IMR-90 (cell line): ENCODE results near the gene LGALS14. TPM values are rescaled to one million over a fixed set of nuclear protein-coding genes. Genes with fewer than 3 reads are reported as not detected.

Source experiments
- ATAC-seq: fragments of 200-7000 bp; cut with Tn5 transposase; 2 replicates; pipeline ENCODE4 v1.9.1; 2020; ENCODE audit warnings: low read depth, mild to moderate bottlenecking, moderate library complexity
- BruUV-seq: library from RNA; stranded (reverse); fragments of 400-500 nt; replicated peaks from 2 replicates; lab custom pipeline; 2021; lab: Mats Ljungman, UMichigan
- CTCF ChIA-PET: fragments of 300-600 bp; formaldehyde crosslinking; extraction: SDS; loops from one replicate; lab custom pipeline; 2021; ENCODE audit warnings: antibody characterized with exemption; lab: Yijun Ruan, JAX
- POLR2A ChIA-PET: fragments of 300-600 bp; sonication (Branson Sonifier 250); formaldehyde crosslinking; loops from one replicate; lab custom pipeline; 2022; ENCODE audit warnings: antibody characterized with exemption; ENCODE audit not compliant: unreplicated experiment; lab: Charles Lee
- DNase-seq: peaks from one replicate; pipeline ENCODE4 v3.0.0; 2013
- H2AFZ ChIP-seq: replicated peaks from 2 replicates; pipeline ENCODE3; 2013; ENCODE audit warnings: low read length, mild to moderate bottlenecking; ENCODE audit not compliant: poor library complexity
- H2AK5ac ChIP-seq: 2 replicates; pipeline ENCODE4 v1.6.1; 2013; ENCODE audit warnings: low read depth, low read length, inconsistent platforms
- H2AK9ac ChIP-seq: replicated peaks from 2 replicates; pipeline ENCODE3; 2013; ENCODE audit warnings: mild to moderate bottlenecking, low read depth, low read length, moderate library complexity; ENCODE audit not compliant: poor library complexity
- H2BK120ac ChIP-seq: 2 replicates; pipeline ENCODE4 v1.6.1; 2013; ENCODE audit warnings: low read depth, low read length, inconsistent platforms
- H2BK15ac ChIP-seq: 3 replicates; pipeline ENCODE4 v1.6.1; 2013; ENCODE audit warnings: low read depth, low read length, inconsistent platforms
- H2BK20ac ChIP-seq: 2 replicates; pipeline ENCODE4 v1.6.1; 2013; ENCODE audit warnings: low read depth, mild to moderate bottlenecking, inconsistent platforms, low read length, moderate library complexity
- H2BK5ac ChIP-seq: 2 replicates; pipeline ENCODE4 v1.6.1; 2013; ENCODE audit warnings: mild to moderate bottlenecking, low read depth, low read length, inconsistent platforms; ENCODE audit not compliant: poor library complexity, severe bottlenecking
- H3K14ac ChIP-seq: replicated peaks from 2 replicates; pipeline ENCODE4 v1.6.1; 2013; ENCODE audit warnings: low read depth, low read length, inconsistent platforms
- H3K18ac ChIP-seq: 2 replicates; pipeline ENCODE4 v1.6.1; 2013; ENCODE audit warnings: low read depth, low read length, control low read depth
- H3K23ac ChIP-seq: 2 replicates; pipeline ENCODE4 v1.6.1; 2013; ENCODE audit warnings: low read depth, low read length, inconsistent platforms
- H3K27ac ChIP-seq: 2 replicates; pipeline ENCODE4 v1.5.1; 2013; ENCODE audit warnings: mild to moderate bottlenecking, control low read depth, low read length; ENCODE audit not compliant: insufficient read depth
- H3K27me3 ChIP-seq: 2 replicates; pipeline ENCODE4 v1.6.1; 2013; ENCODE audit warnings: low read length; ENCODE audit not compliant: control insufficient read depth, insufficient read depth
- H3K36me3 ChIP-seq: 2 replicates; pipeline ENCODE4 v1.6.1; 2013; ENCODE audit warnings: low read length, mixed read lengths; ENCODE audit not compliant: control insufficient read depth, insufficient read depth
- H3K4ac ChIP-seq: 2 replicates; pipeline ENCODE4 v1.6.1; 2013; ENCODE audit warnings: low read depth, low read length, inconsistent platforms
- H3K4me1 ChIP-seq: 2 replicates; pipeline ENCODE4 v1.6.1; 2013; ENCODE audit warnings: low read length, mixed read lengths; ENCODE audit not compliant: control insufficient read depth, insufficient read depth
- H3K4me2 ChIP-seq: 2 replicates; pipeline ENCODE4 v1.6.1; 2013; ENCODE audit warnings: low read depth, mild to moderate bottlenecking, control low read depth, low read length, moderate library complexity
- H3K4me3 ChIP-seq: 2 replicates; pipeline ENCODE4 v1.5.1; 2013; ENCODE audit warnings: low read depth, mild to moderate bottlenecking, control low read depth, low read length, moderate library complexity; ENCODE audit not compliant: insufficient read depth
- H3K56ac ChIP-seq: 2 replicates; pipeline ENCODE4 v1.6.1; 2013; ENCODE audit warnings: low read length, inconsistent platforms; ENCODE audit not compliant: insufficient read depth; ENCODE audit errors: extremely low read depth
- H3K79me1 ChIP-seq, 2 experiments: 2 replicates each; pipeline ENCODE4 v1.6.1; 2013; ENCODE audit warnings: low read length in 2 of 2, inconsistent platforms in 1 of 2, low read depth in 1 of 2
- H3K9ac ChIP-seq: 2 replicates; pipeline ENCODE4 v1.6.1; 2013; ENCODE audit warnings: low read depth, low read length, control low read depth
- H3K9me1 ChIP-seq: 2 replicates; pipeline ENCODE4 v1.6.1; 2013; ENCODE audit warnings: low read length, inconsistent platforms; ENCODE audit not compliant: insufficient read depth
- H3K9me3 ChIP-seq: 2 replicates; pipeline ENCODE4 v1.6.1; 2013; ENCODE audit warnings: low read length; ENCODE audit not compliant: control insufficient read depth, insufficient read depth
- H4K20me1 ChIP-seq: 2 replicates; pipeline ENCODE4 v1.6.1; 2013; ENCODE audit warnings: low read length, inconsistent platforms; ENCODE audit not compliant: insufficient read depth
- H4K5ac ChIP-seq: 2 replicates; pipeline ENCODE4 v1.6.1; 2013; ENCODE audit warnings: mild to moderate bottlenecking, low read depth, low read length, control low read depth
- H4K8ac ChIP-seq, 2 experiments: 2 replicates each; pipeline ENCODE4 v1.6.1; 2013; ENCODE audit warnings: low read depth in 2 of 2, low read length in 2 of 2, control low read depth in 1 of 2, inconsistent platforms in 1 of 2
- H4K91ac ChIP-seq: 2 replicates; pipeline ENCODE4 v1.6.1; 2013; ENCODE audit warnings: low read depth, low read length, inconsistent platforms; ENCODE audit not compliant: insufficient read depth
- BHLHE40 ChIP-seq: fragments of 150-350 bp; IDR thresholded peaks from 2 replicates; pipeline ENCODE4 v1.6.1; 2016; ENCODE audit warnings: mild to moderate bottlenecking, low read depth, low read length
- CEBPB ChIP-seq: IDR thresholded peaks from 2 replicates; pipeline ENCODE4 v1.6.1; 2012; ENCODE audit warnings: low read depth, low read length, improper control_type of control experiment
- CHD1 ChIP-seq: IDR thresholded peaks from 2 replicates; pipeline ENCODE4 v1.6.1; 2012; ENCODE audit warnings: low read depth, low read length, improper control_type of control experiment
- CTCF ChIP-seq: conservative IDR thresholded peaks from 2 replicates; pipeline ENCODE4 v1.5.1; 2012; ENCODE audit warnings: mild to moderate bottlenecking, low read depth, low read length, improper control_type of control experiment
- FOS ChIP-seq: fragments of 150-350 bp; IDR thresholded peaks from 2 replicates; pipeline ENCODE4 v1.6.1; 2016; ENCODE audit warnings: low read depth, low read length
- MAFK ChIP-seq: IDR thresholded peaks from 2 replicates; pipeline ENCODE4 v1.6.1; 2012; ENCODE audit warnings: low read depth, low read length, improper control_type of control experiment
- MXI1 ChIP-seq: IDR thresholded peaks from 2 replicates; pipeline ENCODE4 v1.6.1; 2012; ENCODE audit warnings: low read depth, mild to moderate bottlenecking, low read length, moderate library complexity, borderline replicate concordance
- NFE2L2 ChIP-seq: fragments of 150-350 bp; IDR thresholded peaks from 2 replicates; pipeline ENCODE4 v1.6.1; 2016; ENCODE audit warnings: low read depth, mild to moderate bottlenecking, low read length
- POLR2A ChIP-seq: IDR thresholded peaks from 2 replicates; pipeline ENCODE4 v1.6.1; 2012; ENCODE audit warnings: mild to moderate bottlenecking, low read depth, low read length
- RAD21 ChIP-seq: IDR thresholded peaks from 2 replicates; pipeline ENCODE4 v1.6.1; 2012; ENCODE audit warnings: low read length, improper control_type of control experiment
- RCOR1 ChIP-seq: IDR thresholded peaks from 2 replicates; pipeline ENCODE4 v1.6.1; 2012; ENCODE audit warnings: mild to moderate bottlenecking, low read length, improper control_type of control experiment; ENCODE audit not compliant: insufficient replicate concordance
- RFX5 ChIP-seq: IDR thresholded peaks from 2 replicates; pipeline ENCODE4 v1.8.0; 2012; ENCODE audit warnings: low read depth, mild to moderate bottlenecking, low read length, moderate library complexity
- WGBS, 2 experiments: methylation state at CpG; one replicate each; pipeline versions ENCODE4 v1.1.5 to v1.1.7; 2013; ENCODE audit warnings: missing lambda C conversion rate in 2 of 2; ENCODE audit not compliant: insufficient read length in 1 of 2; ENCODE audit errors: extremely low coverage in 2 of 2; 5-methylcytosine and 5-hydroxymethylcytosine counted together
- dilution Hi-C: fragments of 300-500 bp; cut with HindIII; formaldehyde crosslinking; loops from one replicate; pipeline ENCODE4 v1.14.3; 2018; ENCODE audit warnings: low sequenced_read_pairs; ENCODE audit not compliant: unreplicated experiment
- in situ Hi-C: fragments of 300-500 bp; cut with MboI; formaldehyde crosslinking; loops from 3 replicates; pipeline ENCODE4 v1.14.3; 2019; ENCODE audit warnings: low sequenced_read_pairs, inconsistent platforms, mixed read lengths
- intact Hi-C: fragments of 100-400 bp; cut with micrococcal nuclease; formaldehyde crosslinking; loops from 2 replicates; pipeline ENCODE4 v1.10.0; 2022
- polyA plus RNA-seq, 3 experiments: library from polyadenylated mRNA; depleted of rRNA; stranded (reverse); fragments of >200 nt; gene quantifications; 2 replicates each; pipeline ENCODE4 v1.2.3, GENCODE V29; 2012; ENCODE audit warnings: low replicate concordance in 1 of 3
- total RNA-seq: library from RNA; depleted of rRNA; stranded (reverse); fragments of >200 nt; gene quantifications from 2 replicates; pipeline ENCODE4 v1.2.3, GENCODE V29; 2012
- TF ChIP-seq, protein P1 (sequence below): fragments of 150-350 bp; IDR thresholded peaks from 2 replicates; pipeline ENCODE4 v1.6.1; 2016; ENCODE audit warnings: low read depth, mild to moderate bottlenecking, low read length, moderate library complexity, borderline replicate concordance
- TF ChIP-seq, protein P2 (sequence below): fragments of 150-350 bp; IDR thresholded peaks from 2 replicates; pipeline ENCODE4 v1.6.1; 2017; ENCODE audit warnings: mild to moderate bottlenecking, antibody characterized with exemption, low read length, low read depth

The LGALS14 gene
- total and polyA plus RNA-seq, 2 of the 4 experiments (the other 2 are of a cell fraction), result not detected

DNA sequence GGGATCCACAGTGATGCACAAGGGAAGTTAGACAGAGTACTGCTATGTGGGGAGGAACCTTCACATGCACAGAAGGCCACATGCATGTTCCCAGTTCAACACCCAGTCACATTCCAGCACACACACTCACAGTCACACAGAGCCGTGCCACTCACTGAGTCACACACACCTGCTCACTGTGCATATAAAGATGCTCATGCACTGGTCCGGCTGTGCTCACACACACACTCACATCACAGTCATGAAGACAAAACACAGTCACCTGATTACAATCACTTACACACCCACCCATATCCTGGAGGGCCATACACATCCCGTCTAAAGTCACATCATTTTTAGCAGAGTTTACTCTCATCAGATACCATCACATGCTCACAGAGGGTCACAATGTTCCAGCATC lies 33.1 kb downstream of the LGALS14 start:
- Histone ChIP-seq H2BK120ac (no peak overlapping the region), H4K91ac (no peak overlapping the region), H2AK9ac (no peak overlapping the region), H2AK5ac (no peak overlapping the region), H4K8ac (no peak overlapping the region), H3K4me1 (no peaks in the 10 kb centered on the region), H2AFZ (no peak overlapping the region), H3K56ac (no peak overlapping the region), H3K23ac (no peak overlapping the region), H3K14ac (no peak overlapping the region), H3K4me3 (no peak overlapping the region), H3K4ac (no peak overlapping the region), H3K18ac (no peak overlapping the region), H2BK15ac (no peak overlapping the region), H3K9ac (no peak overlapping the region), H3K9me1 (no peaks in the 10 kb centered on the region), H4K5ac (no peak overlapping the region), H3K27ac (no peak overlapping the region), H2BK20ac (no peak overlapping the region), H3K27me3 (no peaks in the 10 kb centered on the region), H3K4me2 (no peak overlapping the region), H3K79me1 (no peaks in the 10 kb centered on the region), H3K9me3 (no peaks in the 10 kb centered on the region), H4K20me1 (no peaks in the 10 kb centered on the region), H3K36me3 (no peaks in the 10 kb centered on the region), H2BK5ac (no peak overlapping the region)
- ChIA-PET POLR2A (no interaction called here), CTCF (no interaction called here)
- intact Hi-C loops (no loop called here), dilution Hi-C loops (no loop called here), in situ Hi-C loops (no loop called here)
- BruUV-seq, result no TSS peak
- no peak for ATAC-seq
- TF ChIP-seq CHD1 (no peak), BHLHE40 (no peak), POLR2A (no peak), MXI1 (no peak), RFX5 (no peak), NFE2L2 (no peak), RCOR1 (no peak), CEBPB (no peak), FOS (no peak), MAFK (no peak), CTCF (no peak), RAD21 (no peak)
- TF ChIP-seq, protein P1, sequence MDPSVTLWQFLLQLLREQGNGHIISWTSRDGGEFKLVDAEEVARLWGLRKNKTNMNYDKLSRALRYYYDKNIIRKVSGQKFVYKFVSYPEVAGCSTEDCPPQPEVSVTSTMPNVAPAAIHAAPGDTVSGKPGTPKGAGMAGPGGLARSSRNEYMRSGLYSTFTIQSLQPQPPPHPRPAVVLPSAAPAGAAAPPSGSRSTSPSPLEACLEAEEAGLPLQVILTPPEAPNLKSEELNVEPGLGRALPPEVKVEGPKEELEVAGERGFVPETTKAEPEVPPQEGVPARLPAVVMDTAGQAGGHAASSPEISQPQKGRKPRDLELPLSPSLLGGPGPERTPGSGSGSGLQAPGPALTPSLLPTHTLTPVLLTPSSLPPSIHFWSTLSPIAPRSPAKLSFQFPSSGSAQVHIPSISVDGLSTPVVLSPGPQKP, result no peak
- TF ChIP-seq, protein P2, sequence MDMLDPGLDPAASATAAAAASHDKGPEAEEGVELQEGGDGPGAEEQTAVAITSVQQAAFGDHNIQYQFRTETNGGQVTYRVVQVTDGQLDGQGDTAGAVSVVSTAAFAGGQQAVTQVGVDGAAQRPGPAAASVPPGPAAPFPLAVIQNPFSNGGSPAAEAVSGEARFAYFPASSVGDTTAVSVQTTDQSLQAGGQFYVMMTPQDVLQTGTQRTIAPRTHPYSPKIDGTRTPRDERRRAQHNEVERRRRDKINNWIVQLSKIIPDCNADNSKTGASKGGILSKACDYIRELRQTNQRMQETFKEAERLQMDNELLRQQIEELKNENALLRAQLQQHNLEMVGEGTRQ, result no peak
- 57% methylated on average over 3 of the region's 3 CpGs; no CpG with 5 or more reads in 1 of the 2 experiments for WGBS, 2 experiments
- no peak for DNase-seq
